Brain microvascular endothelial cell (primary cell): ENCODE results near the gene PTGES2.
A peak's percentile ranks its signal among the peaks of the same experiment; 100 is the strongest.

Source experiments
- DNase-seq: peaks from one replicate; pipeline ENCODE4 v3.0.0-alpha.2; 2020
- H3K27ac ChIP-seq: fragments of 250-450 bp; sonication (Bioruptor Pico); 2 replicates; pipeline ENCODE4 v1.5.1; 2020; ENCODE audit warnings: mild to moderate bottlenecking, moderate library complexity
- H3K27me3 ChIP-seq: fragments of 250-450 bp; sonication (Bioruptor Pico); replicated peaks from 2 replicates; pipeline ENCODE4 v1.5.1; 2020; ENCODE audit warnings: mild to moderate bottlenecking
- H3K36me3 ChIP-seq: fragments of 250-450 bp; sonication (Bioruptor Pico); replicated peaks from 2 replicates; pipeline ENCODE4 v1.5.1; 2020; ENCODE audit warnings: mild to moderate bottlenecking
- H3K4me3 ChIP-seq: 2 replicates; pipeline ENCODE4 v1.5.1; 2011; ENCODE audit warnings: low read depth, mild to moderate bottlenecking, control low read depth, low read length, moderate library complexity
- CTCF ChIP-seq: IDR thresholded peaks from 2 replicates; pipeline ENCODE4 v1.5.1; 2011; ENCODE audit warnings: low read depth, mild to moderate bottlenecking, moderate library complexity, low read length, control low read depth, inconsistent platforms; ENCODE audit errors: missing control alignments
- in situ Hi-C: cut with HindIII; loops from 2 replicates; pipeline ENCODE4 v1.10.0; 2017; ENCODE audit warnings: low sequenced_read_pairs, low pct_ligation_motif_present

Gene PTGES2

GRCh38 chr9:128151309-128152132 is 24.0 kb upstream of the PTGES2 start:
- in situ Hi-C loops, result no loop called here
- H3K27me3 ChIP-seq, result no peaks in the 10 kb centered on the region
- no peak overlapping the region for H3K27ac ChIP-seq
- DNase-seq, result no peak
- no peaks in the 10 kb centered on the region for H3K36me3 ChIP-seq
- no peak overlapping the region for H3K4me3 ChIP-seq
- no peak for TF ChIP-seq CTCF

- Histone ChIP-seq H3K4me3 (no peak overlapping the region), H3K27ac (no peak overlapping the region), H3K36me3 (no peaks in the 10 kb centered on the region), H3K27me3 (no peaks in the 10 kb centered on the region)
- peak; percentile 50 for TF ChIP-seq CTCF
- DNase-seq, result no peak
- in situ Hi-C loops, result no loop called here
These were observed 23.2 kb upstream of the PTGES2 start for GRCh38 chr9:128150594-128151308.

- no peaks in the 10 kb centered on the region for H3K27me3 ChIP-seq
- no peak for DNase-seq
- no peak for TF ChIP-seq CTCF
- H3K36me3 ChIP-seq, result no peaks in the 10 kb centered on the region
- in situ Hi-C loops, result no loop called here
- no peak overlapping the region for H3K27ac ChIP-seq
- H3K4me3 ChIP-seq, result no peak overlapping the region
These were observed 22.5 kb upstream of the PTGES2 start for GRCh38 chr9:128149951-128150593.

GRCh38 chr9:128149001-128149701 is 21.6 kb upstream of the PTGES2 start, which contains the start of gene LCN2:
Gene LCN2 (plus strand): TSS chr9:128149453. CDS start chr9:128149526, 73 bp downstream.
- Histone ChIP-seq H3K36me3 (no peaks in the 10 kb centered on the region), H3K4me3 (no peak within 1 kb of the TSS), H3K27ac (no peak within 1 kb of the TSS), H3K27me3 (no peaks in the 10 kb centered on the region)
- no peak for TF ChIP-seq CTCF
- no peak for DNase-seq
- in situ Hi-C loops, result no loop called here

- DNase-seq, result no peak
- Histone ChIP-seq H3K27ac (no peak overlapping the region), H3K27me3 (no peaks in the 10 kb centered on the region), H3K4me3 (no peak overlapping the region), H3K36me3 (no peaks in the 10 kb centered on the region)
- no peak for TF ChIP-seq CTCF
- in situ Hi-C loops, result no loop called here
These were observed 21.0 kb upstream of the PTGES2 start for GRCh38 chr9:128148509-128149000.
